Measurements from ENCODE around the gene MOSPD3. TPM values are rescaled to one million over a fixed set of nuclear protein-coding genes. Genes with fewer than 3 reads are reported as not detected.

The MOSPD3 gene
- total and polyA plus RNA-seq, 2 of the 13 experiments (the other 11 are each of a cell fraction or from before 2014, with no cell fraction given): 7.6 to 8.8 TPM

DNA sequence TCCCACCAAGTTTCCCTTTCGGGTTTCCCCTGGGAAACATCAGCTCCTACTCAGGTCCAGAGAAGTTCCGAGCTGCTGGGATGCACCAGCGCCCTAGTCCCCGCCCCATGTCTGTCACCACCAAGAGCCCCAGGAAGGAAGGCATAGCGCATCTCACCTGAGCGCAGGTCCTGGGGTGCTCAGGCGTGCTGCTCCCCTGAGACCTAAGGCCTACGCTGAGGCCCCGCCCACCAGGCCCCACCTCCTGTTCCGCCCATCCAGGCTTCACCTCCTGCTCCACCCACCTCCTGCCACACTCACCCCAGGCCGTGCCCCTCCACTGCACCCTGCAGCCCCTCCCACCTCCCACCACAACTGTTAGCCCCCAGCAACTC, 30.2 kb downstream of the MOSPD3 start (continued):
- TF ChIP-seq, protein P1, sequence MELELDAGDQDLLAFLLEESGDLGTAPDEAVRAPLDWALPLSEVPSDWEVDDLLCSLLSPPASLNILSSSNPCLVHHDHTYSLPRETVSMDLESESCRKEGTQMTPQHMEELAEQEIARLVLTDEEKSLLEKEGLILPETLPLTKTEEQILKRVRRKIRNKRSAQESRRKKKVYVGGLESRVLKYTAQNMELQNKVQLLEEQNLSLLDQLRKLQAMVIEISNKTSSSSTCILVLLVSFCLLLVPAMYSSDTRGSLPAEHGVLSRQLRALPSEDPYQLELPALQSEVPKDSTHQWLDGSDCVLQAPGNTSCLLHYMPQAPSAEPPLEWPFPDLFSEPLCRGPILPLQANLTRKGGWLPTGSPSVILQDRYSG (CRISPR knock-in tag; IDR thresholded peaks at IDR 0.05): no peak
- TF ChIP-seq, protein P2, sequence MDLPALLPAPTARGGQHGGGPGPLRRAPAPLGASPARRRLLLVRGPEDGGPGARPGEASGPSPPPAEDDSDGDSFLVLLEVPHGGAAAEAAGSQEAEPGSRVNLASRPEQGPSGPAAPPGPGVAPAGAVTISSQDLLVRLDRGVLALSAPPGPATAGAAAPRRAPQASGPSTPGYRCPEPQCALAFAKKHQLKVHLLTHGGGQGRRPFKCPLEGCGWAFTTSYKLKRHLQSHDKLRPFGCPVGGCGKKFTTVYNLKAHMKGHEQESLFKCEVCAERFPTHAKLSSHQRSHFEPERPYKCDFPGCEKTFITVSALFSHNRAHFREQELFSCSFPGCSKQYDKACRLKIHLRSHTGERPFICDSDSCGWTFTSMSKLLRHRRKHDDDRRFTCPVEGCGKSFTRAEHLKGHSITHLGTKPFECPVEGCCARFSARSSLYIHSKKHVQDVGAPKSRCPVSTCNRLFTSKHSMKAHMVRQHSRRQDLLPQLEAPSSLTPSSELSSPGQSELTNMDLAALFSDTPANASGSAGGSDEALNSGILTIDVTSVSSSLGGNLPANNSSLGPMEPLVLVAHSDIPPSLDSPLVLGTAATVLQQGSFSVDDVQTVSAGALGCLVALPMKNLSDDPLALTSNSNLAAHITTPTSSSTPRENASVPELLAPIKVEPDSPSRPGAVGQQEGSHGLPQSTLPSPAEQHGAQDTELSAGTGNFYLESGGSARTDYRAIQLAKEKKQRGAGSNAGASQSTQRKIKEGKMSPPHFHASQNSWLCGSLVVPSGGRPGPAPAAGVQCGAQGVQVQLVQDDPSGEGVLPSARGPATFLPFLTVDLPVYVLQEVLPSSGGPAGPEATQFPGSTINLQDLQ (CRISPR knock-in tag; IDR thresholded peaks at IDR 0.05): no peak
- TF ChIP-seq, protein P3, sequence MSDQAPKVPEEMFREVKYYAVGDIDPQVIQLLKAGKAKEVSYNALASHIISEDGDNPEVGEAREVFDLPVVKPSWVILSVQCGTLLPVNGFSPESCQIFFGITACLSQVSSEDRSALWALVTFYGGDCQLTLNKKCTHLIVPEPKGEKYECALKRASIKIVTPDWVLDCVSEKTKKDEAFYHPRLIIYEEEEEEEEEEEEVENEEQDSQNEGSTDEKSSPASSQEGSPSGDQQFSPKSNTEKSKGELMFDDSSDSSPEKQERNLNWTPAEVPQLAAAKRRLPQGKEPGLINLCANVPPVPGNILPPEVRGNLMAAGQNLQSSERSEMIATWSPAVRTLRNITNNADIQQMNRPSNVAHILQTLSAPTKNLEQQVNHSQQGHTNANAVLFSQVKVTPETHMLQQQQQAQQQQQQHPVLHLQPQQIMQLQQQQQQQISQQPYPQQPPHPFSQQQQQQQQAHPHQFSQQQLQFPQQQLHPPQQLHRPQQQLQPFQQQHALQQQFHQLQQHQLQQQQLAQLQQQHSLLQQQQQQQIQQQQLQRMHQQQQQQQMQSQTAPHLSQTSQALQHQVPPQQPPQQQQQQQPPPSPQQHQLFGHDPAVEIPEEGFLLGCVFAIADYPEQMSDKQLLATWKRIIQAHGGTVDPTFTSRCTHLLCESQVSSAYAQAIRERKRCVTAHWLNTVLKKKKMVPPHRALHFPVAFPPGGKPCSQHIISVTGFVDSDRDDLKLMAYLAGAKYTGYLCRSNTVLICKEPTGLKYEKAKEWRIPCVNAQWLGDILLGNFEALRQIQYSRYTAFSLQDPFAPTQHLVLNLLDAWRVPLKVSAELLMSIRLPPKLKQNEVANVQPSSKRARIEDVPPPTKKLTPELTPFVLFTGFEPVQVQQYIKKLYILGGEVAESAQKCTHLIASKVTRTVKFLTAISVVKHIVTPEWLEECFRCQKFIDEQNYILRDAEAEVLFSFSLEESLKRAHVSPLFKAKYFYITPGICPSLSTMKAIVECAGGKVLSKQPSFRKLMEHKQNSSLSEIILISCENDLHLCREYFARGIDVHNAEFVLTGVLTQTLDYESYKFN (CRISPR knock-in tag; conservative IDR thresholded peaks at IDR 0.05): no peak
- TF ChIP-seq NPAS2 (CRISPR knock-in tag; IDR thresholded peaks at IDR 0.05; ENCODE audit: borderline replicate concordance) (no peak), RXRA (CRISPR knock-in tag; IDR thresholded peaks at IDR 0.05) (no peak; the same call in 1 of the 2 replicates), ZNF773 (CRISPR knock-in tag; IDR thresholded peaks at IDR 0.05; ENCODE audit: borderline replicate concordance) (no peak), NR2F6 (IDR thresholded peaks at IDR 0.05) (no peak), NR2F6 (CRISPR knock-in tag; IDR thresholded peaks at IDR 0.05) (no peak), ZFP82 (CRISPR knock-in tag; IDR thresholded peaks at IDR 0.05; ENCODE audit: borderline replicate concordance) (no peak), MZF1 (CRISPR knock-in tag; IDR thresholded peaks at IDR 0.05; ENCODE audit: borderline replicate concordance) (no peak), ZFYVE20 (CRISPR knock-in tag; IDR thresholded peaks at IDR 0.05; ENCODE audit: borderline replicate concordance, low read depth) (no peak), RORA (CRISPR knock-in tag; IDR thresholded peaks at IDR 0.05) (no peak), KMT2A (CRISPR knock-in tag; IDR thresholded peaks at IDR 0.05) (no peak)
- TF ChIP-seq, protein P4, sequence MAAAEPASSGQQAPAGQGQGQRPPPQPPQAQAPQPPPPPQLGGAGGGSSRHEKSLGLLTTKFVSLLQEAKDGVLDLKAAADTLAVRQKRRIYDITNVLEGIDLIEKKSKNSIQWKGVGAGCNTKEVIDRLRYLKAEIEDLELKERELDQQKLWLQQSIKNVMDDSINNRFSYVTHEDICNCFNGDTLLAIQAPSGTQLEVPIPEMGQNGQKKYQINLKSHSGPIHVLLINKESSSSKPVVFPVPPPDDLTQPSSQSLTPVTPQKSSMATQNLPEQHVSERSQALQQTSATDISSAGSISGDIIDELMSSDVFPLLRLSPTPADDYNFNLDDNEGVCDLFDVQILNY (CRISPR knock-in tag; conservative IDR thresholded peaks at IDR 0.05): no peak
- TF ChIP-seq, protein P5, sequence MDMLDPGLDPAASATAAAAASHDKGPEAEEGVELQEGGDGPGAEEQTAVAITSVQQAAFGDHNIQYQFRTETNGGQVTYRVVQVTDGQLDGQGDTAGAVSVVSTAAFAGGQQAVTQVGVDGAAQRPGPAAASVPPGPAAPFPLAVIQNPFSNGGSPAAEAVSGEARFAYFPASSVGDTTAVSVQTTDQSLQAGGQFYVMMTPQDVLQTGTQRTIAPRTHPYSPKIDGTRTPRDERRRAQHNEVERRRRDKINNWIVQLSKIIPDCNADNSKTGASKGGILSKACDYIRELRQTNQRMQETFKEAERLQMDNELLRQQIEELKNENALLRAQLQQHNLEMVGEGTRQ (IDR thresholded peaks at IDR 0.05; ENCODE audit: low read depth, low read length): no peak
- TF ChIP-seq, protein P5 (CRISPR knock-in tag; IDR thresholded peaks at IDR 0.05; ENCODE audit: borderline replicate concordance): no peak
- TF ChIP-seq, protein P6, sequence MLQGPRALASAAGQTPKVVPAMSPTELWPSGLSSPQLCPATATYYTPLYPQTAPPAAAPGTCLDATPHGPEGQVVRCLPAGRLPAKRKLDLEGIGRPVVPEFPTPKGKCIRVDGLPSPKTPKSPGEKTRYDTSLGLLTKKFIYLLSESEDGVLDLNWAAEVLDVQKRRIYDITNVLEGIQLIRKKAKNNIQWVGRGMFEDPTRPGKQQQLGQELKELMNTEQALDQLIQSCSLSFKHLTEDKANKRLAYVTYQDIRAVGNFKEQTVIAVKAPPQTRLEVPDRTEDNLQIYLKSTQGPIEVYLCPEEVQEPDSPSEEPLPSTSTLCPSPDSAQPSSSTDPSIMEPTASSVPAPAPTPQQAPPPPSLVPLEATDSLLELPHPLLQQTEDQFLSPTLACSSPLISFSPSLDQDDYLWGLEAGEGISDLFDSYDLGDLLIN (CRISPR knock-in tag; IDR thresholded peaks at IDR 0.05; ENCODE audit: borderline replicate concordance): no peak
